Spleen (tissue), 11 donors: ENCODE data around the gene FLVCR2. TPM values are rescaled to one million over a fixed set of nuclear protein-coding genes. Genes with fewer than 3 reads are reported as not detected.

Source experiments
- DNase-seq: peaks from one replicate; pipeline ENCODE4 v3.0.0-alpha.2; 2020
- H3K27ac ChIP-seq, 8 donors: fragments of 200-600 bp; sonication (generic) in 7 of 8; 1 replicate in 4 of 8; 2 replicates in 4 of 8; pipeline versions ENCODE4 v1.5.0 to v1.8.0; 2016 to 2021; ENCODE audit warnings: inconsistent platforms in 4 of 8, mild to moderate bottlenecking in 4 of 8, moderate library complexity in 1 of 8
- H3K27me3 ChIP-seq, 7 donors: fragments of 200-600 bp; sonication (generic) in 6 of 7; replicated peaks in 1 of 7; 1 replicate in 4 of 7; 2 replicates in 3 of 7; pipeline versions ENCODE4 v1.5.0 to v1.8.0; 2016 to 2021; ENCODE audit warnings: inconsistent platforms in 3 of 7, mild to moderate bottlenecking in 1 of 7
- H3K36me3 ChIP-seq, 6 donors: fragments of 200-600 bp; sonication (generic) in 5 of 6; 1 replicate in 4 of 6; 2 replicates in 2 of 6; pipeline versions ENCODE4 v1.5.0 to v1.8.0; 2016 to 2021; ENCODE audit warnings: inconsistent platforms in 2 of 6
- H3K4me1 ChIP-seq, 6 donors: fragments of 200-600 bp; sonication (generic) in 5 of 6; 1 replicate in 3 of 6; 2 replicates in 3 of 6; pipeline versions ENCODE4 v1.5.0 to v1.8.0; 2016 to 2021; ENCODE audit warnings: inconsistent platforms in 3 of 6
- H3K4me3 ChIP-seq, 8 donors: fragments of 200-600 bp; sonication (generic) in 7 of 8; 1 replicate in 4 of 8; 2 replicates in 4 of 8; pipeline versions ENCODE4 v1.5.0 to v1.8.0; 2016 to 2021; ENCODE audit warnings: inconsistent platforms in 4 of 8, mild to moderate bottlenecking in 4 of 8, moderate library complexity in 2 of 8
- H3K9me3 ChIP-seq, 8 donors: fragments of 200-600 bp; sonication (generic) in 7 of 8; 1 replicate in 4 of 8; 2 replicates in 4 of 8; pipeline versions ENCODE4 v1.5.0 to v1.8.0; 2016 to 2021; ENCODE audit warnings: inconsistent platforms in 4 of 8
- POLR2A ChIP-seq, 3 donors: fragments of 450-650 bp; IDR thresholded peaks; one replicate each; pipeline ENCODE4 v1.5.1; 2017; ENCODE audit warnings: antibody characterized with exemption in 3 of 3, mild to moderate bottlenecking in 1 of 3
- POLR2AphosphoS5 ChIP-seq, 3 donors: sonication (generic); formaldehyde crosslinking; IDR thresholded peaks; one replicate each; pipeline ENCODE4 v1.5.1; 2017; ENCODE audit warnings: antibody characterized with exemption in 3 of 3
- WGBS, 5 donors: extraction: QIAGEN DNeasy Blood & Tissue Kit in 3 of 5; methylation state at CpG; one replicate each; pipeline versions ENCODE4 v1.1.5 to v1.1.7; 2013 to 2018; 5-methylcytosine and 5-hydroxymethylcytosine counted together
- intact Hi-C: fragments of 100-400 bp; cut with DNase I; formaldehyde crosslinking; loops from one replicate; pipeline ENCODE4 v1.15.0; 2023; ENCODE audit warnings: low total_unique reads
- polyA plus RNA-seq, 3 donors: library from polyadenylated mRNA; stranded (reverse); fragments of 200-250 nt; gene quantifications; one replicate each; pipeline ENCODE4 v1.2.1, GENCODE V29; 2013
- total RNA-seq, 7 donors: library from RNA; depleted of rRNA in 3 of 7; stranded (reverse); fragments of >200 nt in 3 of 7; fragmentation: NEBNext Ultra II Directional in 4 of 7; extraction: Animal tissue kit (Norgen Biotek cat#: 25700) in 4 of 7; gene quantifications; one replicate each; pipeline versions ENCODE4 v1.1.0 to v1.2.1, GENCODE V29; 2016 to 2021
- TF ChIP-seq, protein P1 (sequence below), 11 experiments: fragments of 200-600 bp in 7 of 11; fragments of 450-650 bp in 4 of 11; sonication (generic) in 4 of 11; IDR thresholded peaks in 8 of 11; conservative IDR thresholded peaks in 3 of 11; 1 replicate in 7 of 11; 2 replicates in 4 of 11; pipeline versions ENCODE4 v1.4.0 to v1.8.0; 2016 to 2021; ENCODE audit warnings: antibody characterized with exemption in 11 of 11, inconsistent platforms in 4 of 11, mild to moderate bottlenecking in 1 of 11
- donor health status: healthy with polysubstance abuse.
- donor health status: DM: no; HTN: no; CAD: no; lungs with moderate emphysema.
- donor health status: DM: no; HTN: no; CAD: no.
- donor health status: Bipolar disorder and iron deficiency.
- donor health status: healthy.
- donor health status: DM: no; HTN: no; CAD: no.
- donor health status: DM: yes; HTN: yes; CAD: no.

FLVCR2 gene
- total and polyA plus RNA-seq, 10 donors, result 4.8 to 47.9 (median 30.2) TPM

DNA sequence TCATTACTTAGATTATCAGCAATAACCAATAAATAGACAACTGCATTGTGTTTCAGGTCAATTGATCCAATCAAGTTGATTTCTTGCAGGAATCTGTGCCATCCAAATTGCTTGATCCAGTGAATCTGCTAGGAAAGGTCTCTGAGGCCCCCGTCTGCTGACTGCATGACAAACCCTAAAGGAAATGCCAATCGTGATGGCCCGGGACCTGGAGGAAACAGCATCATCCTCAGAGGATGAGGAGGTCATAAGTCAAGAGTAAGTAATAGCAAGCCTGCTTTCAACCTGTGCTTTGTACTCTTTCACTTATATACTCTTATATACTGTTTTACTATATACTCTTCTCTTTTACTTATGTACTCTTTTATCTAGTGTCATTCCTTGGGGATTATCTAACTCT, 84.5 kb downstream of the FLVCR2 start:
- Histone ChIP-seq H3K27ac (no peak overlapping the region), H3K9me3 (no peaks in the 10 kb centered on the region), H3K27me3 (no peaks in the 10 kb centered on the region), H3K4me3 (no peak overlapping the region), H3K36me3 (peaks cover 0 to 27% (median 0%) of the 10 kb centered on the region in 6 donors), H3K4me1 (peaks cover 10 to 54% (median 23%) of the 10 kb centered on the region in 6 donors)
- no peak for DNase-seq
- TF ChIP-seq POLR2A (IDR thresholded peaks at IDR 0.05) (no peak), POLR2AphosphoS5 (IDR thresholded peaks at IDR 0.05) (no peak)
- TF ChIP-seq, protein P1, sequence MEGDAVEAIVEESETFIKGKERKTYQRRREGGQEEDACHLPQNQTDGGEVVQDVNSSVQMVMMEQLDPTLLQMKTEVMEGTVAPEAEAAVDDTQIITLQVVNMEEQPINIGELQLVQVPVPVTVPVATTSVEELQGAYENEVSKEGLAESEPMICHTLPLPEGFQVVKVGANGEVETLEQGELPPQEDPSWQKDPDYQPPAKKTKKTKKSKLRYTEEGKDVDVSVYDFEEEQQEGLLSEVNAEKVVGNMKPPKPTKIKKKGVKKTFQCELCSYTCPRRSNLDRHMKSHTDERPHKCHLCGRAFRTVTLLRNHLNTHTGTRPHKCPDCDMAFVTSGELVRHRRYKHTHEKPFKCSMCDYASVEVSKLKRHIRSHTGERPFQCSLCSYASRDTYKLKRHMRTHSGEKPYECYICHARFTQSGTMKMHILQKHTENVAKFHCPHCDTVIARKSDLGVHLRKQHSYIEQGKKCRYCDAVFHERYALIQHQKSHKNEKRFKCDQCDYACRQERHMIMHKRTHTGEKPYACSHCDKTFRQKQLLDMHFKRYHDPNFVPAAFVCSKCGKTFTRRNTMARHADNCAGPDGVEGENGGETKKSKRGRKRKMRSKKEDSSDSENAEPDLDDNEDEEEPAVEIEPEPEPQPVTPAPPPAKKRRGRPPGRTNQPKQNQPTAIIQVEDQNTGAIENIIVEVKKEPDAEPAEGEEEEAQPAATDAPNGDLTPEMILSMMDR (IDR thresholded peaks at IDR 0.05 in 8 of 11, conservative IDR thresholded peaks at IDR 0.05 in 3 of 11), result no peak
- WGBS, 5 donors, result 56 to 81% (median 69%) methylated on average over 3 of the region's 3 CpGs
- intact Hi-C loops, result no loop called here

DNA sequence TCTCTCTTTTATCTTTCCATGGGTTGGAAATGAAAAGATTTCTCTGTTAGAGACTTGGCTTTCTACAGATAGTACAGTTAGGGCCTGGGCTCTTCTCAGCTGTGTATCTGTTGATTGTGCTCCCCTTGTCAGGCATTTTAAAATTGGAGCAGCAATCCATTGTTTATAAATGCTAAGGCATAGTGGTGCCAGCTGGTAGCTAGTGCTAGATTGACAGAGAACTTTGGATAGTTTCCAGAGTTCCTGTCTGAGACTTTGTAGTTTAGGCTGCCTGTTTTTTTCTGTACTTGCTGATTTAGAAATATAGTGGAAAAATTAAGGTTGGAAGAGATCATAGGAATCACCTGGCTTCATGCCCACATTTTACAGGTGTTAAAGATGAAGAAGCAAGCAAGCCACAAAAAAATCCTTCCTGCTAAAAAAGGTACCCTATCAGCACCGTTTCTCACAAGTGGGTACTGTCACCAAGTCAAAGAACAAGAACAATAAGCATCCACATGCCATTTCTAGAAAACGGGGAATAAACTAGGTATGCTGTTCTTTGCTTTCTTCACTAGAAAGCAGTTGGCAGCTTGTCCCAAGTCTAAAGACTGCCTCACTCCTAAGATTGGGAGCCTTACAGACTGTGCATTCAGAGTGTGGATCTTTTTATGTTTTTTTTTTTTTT, 88.8 kb downstream of the FLVCR2 start:
- Histone ChIP-seq H3K27me3 (no peaks in the 10 kb centered on the region), H3K4me1 (peaks cover under 1 to 18% (median 2%) of the 10 kb centered on the region in 6 donors), H3K27ac (no peak overlapping the region), H3K36me3 (peaks cover 0 to 64% (median 18%) of the 10 kb centered on the region in 6 donors), H3K9me3 (peaks cover 0 to 4% (median 1%) of the 10 kb centered on the region in 8 donors), H3K4me3 (no peak overlapping the region)
- DNase-seq, result no peak
- WGBS, 5 donors, result 87 to 95% (median 89%) methylated on average over 2 of the region's 2 CpGs
- intact Hi-C loops, result no loop called here
- TF ChIP-seq POLR2A (IDR thresholded peaks at IDR 0.05), result no peak
- TF ChIP-seq, protein P1 (IDR thresholded peaks at IDR 0.05 in 8 of 11, conservative IDR thresholded peaks at IDR 0.05 in 3 of 11), result no peak
- TF ChIP-seq POLR2AphosphoS5 (IDR thresholded peaks at IDR 0.05), result no peak

DNA sequence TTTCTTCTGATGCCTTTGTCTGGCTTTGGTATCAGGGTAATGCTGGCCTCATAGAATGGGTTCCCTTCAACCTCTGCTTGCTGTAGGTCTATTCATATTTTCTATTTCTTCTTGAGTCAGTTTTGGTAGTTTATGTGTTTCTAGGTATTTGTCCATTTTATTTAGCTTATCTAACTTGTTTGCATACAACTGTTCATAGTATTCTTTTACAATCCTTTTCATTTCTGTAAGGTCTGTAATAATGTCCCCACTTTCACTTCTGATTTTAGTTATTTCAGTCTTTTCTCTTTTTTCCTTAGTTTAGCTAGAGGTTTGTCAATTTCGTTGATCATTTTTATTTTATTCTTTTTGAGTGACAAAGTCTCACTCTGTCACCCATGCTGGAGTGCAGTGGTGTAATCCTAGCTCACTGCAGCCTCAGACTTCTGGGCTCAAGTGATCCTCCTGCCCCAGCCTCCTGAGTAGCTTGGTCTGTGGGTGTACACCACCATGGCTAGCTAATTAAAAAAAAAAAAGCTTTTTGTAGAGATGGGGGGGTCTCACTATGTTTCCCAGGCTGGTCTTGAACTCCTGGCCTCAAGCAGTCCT, 94.3 kb downstream of the FLVCR2 start:
- Histone ChIP-seq H3K4me1 (no peaks in the 10 kb centered on the region), H3K4me3 (no peak overlapping the region), H3K9me3 (peaks cover 0 to 11% (median 7%) of the 10 kb centered on the region in 8 donors), H3K36me3 (peaks cover 0 to 62% (median 18%) of the 10 kb centered on the region in 6 donors), H3K27ac (no peak overlapping the region), H3K27me3 (no peaks in the 10 kb centered on the region)
- intact Hi-C loops, result no loop called here
- 69 to 80% (median 79%) methylated on average over 1 of the region's 1 CpG for WGBS, 5 donors
- TF ChIP-seq POLR2A (IDR thresholded peaks at IDR 0.05) (no peak), POLR2AphosphoS5 (IDR thresholded peaks at IDR 0.05) (no peak)
- TF ChIP-seq, protein P1 (IDR thresholded peaks at IDR 0.05 in 8 of 11, conservative IDR thresholded peaks at IDR 0.05 in 3 of 11), result no peak
- DNase-seq, result no peak

DNA sequence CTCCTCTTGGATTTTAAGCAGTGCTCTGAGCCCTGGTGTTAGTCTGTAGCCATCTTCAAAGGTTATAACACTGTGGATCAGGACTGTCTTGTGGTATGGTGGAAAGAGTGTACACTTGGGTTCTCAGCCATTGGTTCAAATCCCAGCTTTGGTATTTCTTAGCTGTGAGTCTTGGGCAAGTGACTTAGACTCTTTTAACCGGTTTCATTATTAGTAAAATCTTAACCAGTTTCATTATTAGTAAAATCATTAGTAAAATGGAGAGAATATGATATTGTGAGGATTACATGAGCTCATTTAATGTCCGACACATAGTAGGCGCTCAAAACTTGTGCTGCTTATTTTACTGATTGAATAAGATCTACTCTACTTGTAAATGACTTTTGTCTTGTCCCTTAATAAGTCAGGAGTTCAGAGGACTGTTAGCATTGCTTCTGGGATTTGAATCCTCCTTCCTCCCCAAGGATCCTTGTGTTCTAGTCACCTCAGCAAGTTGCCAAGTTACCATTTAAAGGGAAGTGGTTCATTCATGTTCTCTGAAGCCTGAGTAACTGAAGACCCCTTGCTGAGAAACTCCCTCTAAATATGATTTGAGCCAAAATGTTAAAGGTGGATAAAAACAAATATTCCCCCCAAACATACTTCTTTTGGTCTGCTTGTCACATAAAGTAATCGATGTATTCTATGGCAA, 95.1 kb downstream of the FLVCR2 start:
- WGBS, 5 donors, result 81 to 87% (median 82%) methylated on average over 4 of the region's 4 CpGs
- no peak for DNase-seq
- H3K4me3 ChIP-seq, result no peak overlapping the region
- peaks cover 0 to 11% (median 7%) of the 10 kb centered on the region in 8 donors for H3K9me3 ChIP-seq
- TF ChIP-seq POLR2A (IDR thresholded peaks at IDR 0.05) (no peak), POLR2AphosphoS5 (IDR thresholded peaks at IDR 0.05) (no peak)
- TF ChIP-seq, protein P1 (IDR thresholded peaks at IDR 0.05 in 8 of 11, conservative IDR thresholded peaks at IDR 0.05 in 3 of 11), result no peak
- H3K36me3 ChIP-seq, result peaks cover 0 to 66% (median 18%) of the 10 kb centered on the region in 6 donors
- intact Hi-C loops, result no loop called here
- no peaks in the 10 kb centered on the region for H3K27me3 ChIP-seq
- no peaks in the 10 kb centered on the region for H3K4me1 ChIP-seq
- no peak overlapping the region for H3K27ac ChIP-seq
